GM12891 (cell line): ENCODE data around the gene TBC1D2.
"Not testable (repeated sequence)": the region's sequence is repeated elsewhere in the genome, so short reads cannot be mapped to it uniquely, and the experiment has no call there.

Experiments used
- DNase-seq: peaks from one replicate; pipeline ENCODE4 v3.0.0; 2011; ENCODE audit warnings: low spot score; ENCODE audit not compliant: insufficient read length
- FAIRE-seq: peaks from 2 replicates; lab custom pipeline; 2011; peaks lifted over from hg19 to GRCh38; lab: Jason Lieb, UNC
- PAX5 ChIP-seq: IDR thresholded peaks from 2 replicates; pipeline ENCODE4 v1.6.1; 2011; ENCODE audit warnings: low read length, moderate library complexity, mild to moderate bottlenecking; ENCODE audit not compliant: insufficient read depth, severe bottlenecking
- POLR2A ChIP-seq: IDR thresholded peaks from 2 replicates; pipeline ENCODE4 v1.6.1; 2011; ENCODE audit warnings: low read depth, low read length, control low read depth
- POLR2AphosphoS5 ChIP-seq: IDR thresholded peaks from 2 replicates; pipeline ENCODE4 v1.6.1; 2011; ENCODE audit warnings: low read depth, low read length, control low read depth
- POU2F2 ChIP-seq: IDR thresholded peaks from 2 replicates; pipeline ENCODE4 v1.6.1; 2011; ENCODE audit warnings: low read depth, mild to moderate bottlenecking, control low read depth, low read length, moderate library complexity
- SPI1 ChIP-seq: IDR thresholded peaks from 2 replicates; pipeline ENCODE4 v1.6.1; 2011; ENCODE audit warnings: low read depth, low read length, control low read depth
- TAF1 ChIP-seq: IDR thresholded peaks from 2 replicates; pipeline ENCODE4 v1.6.1; 2011; ENCODE audit warnings: low read depth, low read length, control low read depth

The TBC1D2 gene

GRCh38 chr9:98289614-98290201 lies 34.3 kb upstream of the TBC1D2 start:
- DNase-seq (no peak), FAIRE-seq (no peak)
- TF ChIP-seq SPI1 = no peak
- no peak for TF ChIP-seq POLR2A
- TF ChIP-seq POLR2AphosphoS5 = no peak
- TF ChIP-seq PAX5 = no peak
- no peak for TF ChIP-seq POU2F2
- no peak for TF ChIP-seq TAF1

DNA sequence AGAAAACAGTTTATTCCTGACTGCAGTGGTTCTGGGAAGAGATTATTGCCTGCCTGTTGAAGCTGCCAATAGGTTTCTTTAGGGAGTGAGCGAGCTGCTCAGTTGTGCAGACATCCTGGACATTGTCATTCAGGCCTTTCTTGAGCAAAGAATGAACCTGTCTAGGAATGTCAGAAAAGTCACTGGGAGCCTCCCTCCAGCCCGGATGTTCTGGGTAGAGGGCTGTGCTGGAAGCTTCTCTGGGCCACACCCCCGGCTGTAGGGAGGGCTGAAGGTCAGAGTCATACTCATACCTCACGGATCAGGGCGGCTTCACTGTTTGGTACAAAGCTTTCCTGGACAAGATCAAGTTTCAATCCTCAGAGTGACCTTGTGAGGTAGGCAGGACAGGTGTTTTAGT lies 33.4 kb upstream of the TBC1D2 start:
- TF ChIP-seq POU2F2 = no peak
- FAIRE-seq = no peak

DNA sequence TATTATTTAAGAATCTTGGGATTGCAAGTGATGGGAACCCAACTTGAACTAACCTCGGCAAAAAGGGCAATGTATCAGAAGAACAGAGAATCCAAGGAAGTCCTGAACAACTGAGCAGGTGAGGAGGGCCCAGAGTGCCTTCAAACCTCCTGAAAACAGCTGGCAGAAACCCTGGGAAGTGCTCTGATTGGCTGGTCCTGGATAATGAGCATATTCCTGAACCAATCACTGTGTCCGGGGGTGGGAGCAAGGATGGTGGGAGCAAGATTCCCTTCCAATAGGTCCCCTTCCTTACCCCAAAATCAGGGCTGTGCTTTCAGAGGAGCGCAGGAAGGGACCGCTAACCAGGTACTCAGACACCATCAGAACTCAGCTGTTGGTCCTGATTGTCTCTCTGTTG lies 31.9 kb upstream of the TBC1D2 start:
- TF ChIP-seq TAF1 (no peak), POU2F2 (no peak), POLR2AphosphoS5 (no peak), PAX5 (no peak), SPI1 (no peak), POLR2A (no peak)
- DNase-seq (no peak), FAIRE-seq (no peak)

More for the DNA sequence above, 33.4 kb upstream of the TBC1D2 start:
- DNase-seq = no peak

- no peak for FAIRE-seq
- no peak for DNase-seq
- TF ChIP-seq PAX5 = no peak
- no peak for TF ChIP-seq TAF1
- no peak for TF ChIP-seq POU2F2
- no peak for TF ChIP-seq SPI1
- TF ChIP-seq POLR2A = no peak
- TF ChIP-seq POLR2AphosphoS5 = no peak
Observed at GRCh38 chr9:98285446-98285845, 30.0 kb upstream of the TBC1D2 start.

DNA sequence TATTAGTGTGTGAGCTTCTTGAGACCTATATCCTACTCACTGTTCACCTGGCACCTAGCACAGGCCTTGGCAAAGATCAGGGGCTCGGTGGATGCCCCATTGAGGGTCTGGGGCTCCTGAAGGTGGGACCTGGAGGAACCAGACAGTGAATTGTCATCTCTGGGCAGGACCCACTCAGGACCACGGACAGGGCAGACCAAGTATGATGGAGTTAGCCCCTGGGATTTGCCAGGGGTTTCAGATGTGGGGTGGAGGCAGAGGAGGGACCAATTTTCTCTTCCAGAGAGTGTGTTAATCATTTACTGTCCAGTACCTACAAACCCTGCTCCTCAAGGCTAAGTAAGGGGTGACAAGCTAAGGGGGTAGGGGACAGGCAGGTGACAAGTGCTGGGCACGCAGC lies 29.3 kb upstream of the TBC1D2 start:
- DNase-seq = no peak
- no peak for TF ChIP-seq TAF1
- no peak for TF ChIP-seq POLR2AphosphoS5
- TF ChIP-seq SPI1 = no peak
- TF ChIP-seq POU2F2 = no peak
- no peak for TF ChIP-seq PAX5
- no peak for TF ChIP-seq POLR2A
- no peak for FAIRE-seq

GRCh38 chr9:98283143-98283542 lies 27.7 kb upstream of the TBC1D2 start:
- FAIRE-seq = not testable (repeated sequence)

GRCh38 chr9:98281281-98281680 lies 25.8 kb upstream of the TBC1D2 start:
- FAIRE-seq = no peak
- DNase-seq = no peak
- TF ChIP-seq POLR2AphosphoS5 (no peak), TAF1 (no peak), POU2F2 (no peak), PAX5 (no peak), SPI1 (no peak), POLR2A (no peak)

More at GRCh38 chr9:98283143-98283542, 27.7 kb upstream of the TBC1D2 start:
- not testable (repeated sequence) for DNase-seq

DNA sequence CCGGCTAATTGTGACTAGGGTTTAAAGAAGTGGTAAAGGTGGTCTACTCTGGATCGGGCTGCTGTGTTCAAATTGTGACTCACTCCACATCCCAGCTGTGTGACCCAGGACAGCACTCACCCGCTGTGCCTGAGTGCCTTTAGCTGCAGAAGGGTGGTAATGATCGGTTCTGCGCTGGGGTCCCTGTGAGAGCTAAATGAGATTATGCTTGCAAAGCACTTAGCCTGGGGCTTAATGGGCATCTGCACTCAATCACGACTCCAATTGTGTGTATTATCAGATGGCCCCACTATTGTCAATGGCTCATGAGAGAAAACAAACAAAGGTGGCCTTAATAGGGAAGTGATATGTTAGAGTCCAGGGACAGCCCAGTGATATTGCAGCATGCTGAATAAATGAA lies 25.1 kb upstream of the TBC1D2 start:
- no peak for FAIRE-seq
- no peak for DNase-seq
- TF ChIP-seq TAF1 (no peak), POLR2A (no peak), PAX5 (no peak), SPI1 (no peak), POLR2AphosphoS5 (no peak), POU2F2 (no peak)

DNA sequence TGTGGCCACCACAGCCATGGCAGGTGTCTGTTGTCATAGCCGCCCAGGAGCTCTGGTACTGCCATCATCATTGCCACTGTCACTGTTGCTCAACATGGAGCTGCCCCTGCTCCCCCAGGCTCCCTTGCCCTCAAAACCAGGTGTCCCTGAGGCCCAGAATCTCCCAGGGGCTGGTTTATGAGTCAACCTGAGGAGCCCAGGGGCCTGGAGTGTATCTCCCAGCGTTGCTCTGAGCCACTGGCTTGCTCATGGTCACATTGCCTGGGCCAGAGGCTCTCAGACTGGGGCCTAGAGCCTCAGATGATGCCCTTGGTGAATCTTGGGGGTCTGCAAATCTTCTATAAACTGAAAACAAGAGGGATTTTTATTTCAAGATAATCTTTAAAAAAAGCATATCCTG lies 24.7 kb upstream of the TBC1D2 start:
- no peak for TF ChIP-seq POU2F2
- no peak for FAIRE-seq

DNA sequence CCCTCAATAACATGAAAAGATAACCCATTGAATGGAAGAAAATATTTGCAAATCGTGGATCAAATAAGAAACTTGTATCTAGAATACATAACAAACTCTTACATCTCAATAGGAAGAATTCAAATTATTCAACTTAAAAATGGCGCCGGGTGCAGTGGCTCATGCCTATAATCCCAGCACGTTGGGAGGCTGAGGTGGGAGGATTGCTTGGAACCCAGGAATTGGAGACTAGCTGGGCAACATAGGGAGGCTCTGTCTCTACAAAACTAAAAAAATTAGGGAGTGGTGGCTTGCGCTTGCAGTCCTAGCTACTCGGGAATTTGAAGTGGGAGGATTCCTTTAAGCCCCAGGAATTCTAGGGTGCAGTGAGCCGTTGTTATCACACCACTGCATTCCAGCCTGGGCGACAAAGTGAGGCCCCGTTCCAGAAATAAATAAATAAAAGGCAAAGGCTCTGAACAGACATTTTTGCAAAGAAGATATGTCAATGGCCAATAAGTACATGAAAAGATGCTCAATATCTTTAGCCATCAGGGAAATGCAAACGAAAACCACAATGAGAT lies 21.5 kb upstream of the TBC1D2 start:
- TF ChIP-seq SPI1 (no peak), TAF1 (no peak), POLR2AphosphoS5 (no peak), PAX5 (no peak), POLR2A (no peak), POU2F2 (no peak)
- FAIRE-seq (no peak), DNase-seq (no peak)

More for the DNA sequence above, 24.7 kb upstream of the TBC1D2 start:
- DNase-seq = no peak

- TF ChIP-seq PAX5 = no peak
- no peak for TF ChIP-seq SPI1
- TF ChIP-seq TAF1 = no peak
- no peak for TF ChIP-seq POLR2A
- TF ChIP-seq POU2F2 = no peak
- TF ChIP-seq POLR2AphosphoS5 = no peak
- no peak for DNase-seq
- FAIRE-seq = no peak
Observed at GRCh38 chr9:98275159-98275558, 19.7 kb upstream of the TBC1D2 start.
